Suppressor macrophage treated with lipopolysaccharide for 4 hours (primary cell): ENCODE data around the gene ARHGEF35.
A peak's percentile ranks its signal among the peaks of the same experiment; 100 is the strongest.
"Not testable (repeated sequence)": the region's sequence is repeated elsewhere in the genome, so short reads cannot be mapped to it uniquely, and the experiment has no call there.

Experiments
- DNase-seq: peaks from one replicate; pipeline ENCODE4 v3.0.0-alpha.2; 2020

Gene ARHGEF35

GRCh38 chr7:144195212-144195872 lies at the start of gene ARHGEF35:
Gene ARHGEF35 (minus strand): TSS chr7:144195833. CDS start chr7:144188383, 7,450 bp downstream.
- not testable (repeated sequence) for DNase-seq

- DNase-seq: not testable (repeated sequence)
Measured at GRCh38 chr7:144245372-144245771, 49.7 kb upstream of the ARHGEF35 start.

GRCh38 chr7:144239365-144239764 lies 43.7 kb upstream of the ARHGEF35 start, which contains the start of gene OR2A42:
Gene OR2A42 (minus strand): TSS chr7:144239605. CDS start chr7:144232843, 6,762 bp downstream.
- not testable (repeated sequence) for DNase-seq

GRCh38 chr7:144238530-144239082 lies 43.0 kb upstream of the ARHGEF35 start:
- DNase-seq: not testable (repeated sequence)

- DNase-seq: not testable (repeated sequence)
Measured at GRCh38 chr7:144233039-144233438, 37.4 kb upstream of the ARHGEF35 start.

GRCh38 chr7:144231027-144231426 lies 35.4 kb upstream of the ARHGEF35 start:
- not testable (repeated sequence) for DNase-seq

- not testable (repeated sequence) for DNase-seq
Measured at GRCh38 chr7:144228810-144229209, 33.2 kb upstream of the ARHGEF35 start.

- peak; percentile 33 for DNase-seq
Measured at GRCh38 chr7:144226866-144227265, 31.2 kb upstream of the ARHGEF35 start.

- not testable (repeated sequence) for DNase-seq
Measured at GRCh38 chr7:144223675-144224074, 28.0 kb upstream of the ARHGEF35 start.

- DNase-seq: not testable (repeated sequence)
Measured at GRCh38 chr7:144220531-144220930, 24.9 kb upstream of the ARHGEF35 start.

- DNase-seq: not testable (repeated sequence)
Measured at GRCh38 chr7:144219149-144219548, 23.5 kb upstream of the ARHGEF35 start.

- DNase-seq: not testable (repeated sequence)
Measured at GRCh38 chr7:144218581-144218980, 22.9 kb upstream of the ARHGEF35 start.

- DNase-seq: not testable (repeated sequence)
Measured at GRCh38 chr7:144217200-144217599, 21.6 kb upstream of the ARHGEF35 start.

- DNase-seq: not testable (repeated sequence)
Measured at GRCh38 chr7:144205306-144205705, 9.7 kb upstream of the ARHGEF35 start.

GRCh38 chr7:144203086-144203485 lies 7.5 kb upstream of the ARHGEF35 start:
- not testable (repeated sequence) for DNase-seq

GRCh38 chr7:144201978-144202377 lies 6.3 kb upstream of the ARHGEF35 start:
- not testable (repeated sequence) for DNase-seq

GRCh38 chr7:144198934-144199333 lies 3.3 kb upstream of the ARHGEF35 start:
- not testable (repeated sequence) for DNase-seq

GRCh38 chr7:144194453-144194852 lies 1.2 kb downstream of the ARHGEF35 start:
- not testable (repeated sequence) for DNase-seq

GRCh38 chr7:144193782-144194181 lies 1.9 kb downstream of the ARHGEF35 start:
- not testable (repeated sequence) for DNase-seq

- not testable (repeated sequence) for DNase-seq
Measured at GRCh38 chr7:144188578-144189171, 7.0 kb downstream of the ARHGEF35 start.

GRCh38 chr7:144187848-144188247 lies 7.8 kb downstream of the ARHGEF35 start:
- not testable (repeated sequence) for DNase-seq

- DNase-seq: not testable (repeated sequence)
Measured at GRCh38 chr7:144183166-144183565, 12.5 kb downstream of the ARHGEF35 start, which contains the start of gene CTAGE4. Gene CTAGE4 (plus strand): TSS chr7:144183466. CDS start chr7:144183504, 38 bp downstream.

GRCh38 chr7:144179165-144179479 lies 16.5 kb downstream of the ARHGEF35 start:
- DNase-seq: not testable (repeated sequence)
